PC-9 (cell line): ENCODE measurements around the gene LRMDA. TPM values are rescaled to one million over a fixed set of nuclear protein-coding genes. Genes with fewer than 3 reads are reported as not detected.

ENCODE experiments used
- BruUV-seq: library from RNA; stranded (reverse); fragments of 400-500 nt; replicated peaks from 2 replicates; lab custom pipeline; 2021; lab: Mats Ljungman, UMichigan
- CTCF ChIA-PET: fragments of 300-600 bp; sonication (Branson Sonifier 250); formaldehyde crosslinking; loops from one replicate; lab custom pipeline; 2022; ENCODE audit warnings: antibody characterized with exemption; lab: Charles Lee
- POLR2A ChIA-PET: fragments of 300-600 bp; sonication (Branson Sonifier 250); formaldehyde crosslinking; loops from one replicate; lab custom pipeline; 2022; ENCODE audit warnings: antibody characterized with exemption; ENCODE audit not compliant: unreplicated experiment; lab: Charles Lee
- DNase-seq, 2 experiments: peaks; one replicate each; pipeline versions ENCODE4 v3.0.0 to v3.0.0-alpha.2; 2015 to 2022; ENCODE audit warnings: mixed read lengths in 1 of 2
- H2AFZ ChIP-seq: fragments of 200-600 bp; sonication (generic); 2 replicates; pipeline ENCODE4 v1.8.1; 2017; ENCODE audit warnings: antibody characterized with exemption
- H3F3A ChIP-seq: fragments of 200-600 bp; sonication (generic); 2 replicates; pipeline ENCODE4 v1.8.1; 2017; ENCODE audit warnings: antibody characterized with exemption, mild to moderate bottlenecking, low read depth; ENCODE audit not compliant: insufficient read depth
- H3K27ac ChIP-seq: fragments of 200-600 bp; sonication (generic); 2 replicates; pipeline ENCODE4 v1.6.1; 2016; ENCODE audit warnings: mixed run types
- H3K27me3 ChIP-seq: fragments of 200-600 bp; sonication (generic); 2 replicates; pipeline ENCODE4 v1.6.1; 2016; ENCODE audit warnings: low read depth, mixed run types; ENCODE audit not compliant: insufficient read depth
- H3K36me3 ChIP-seq: fragments of 200-600 bp; sonication (generic); 2 replicates; pipeline ENCODE4 v1.6.1; 2016; ENCODE audit warnings: low read depth, mixed run types
- H3K4me1 ChIP-seq: fragments of 200-600 bp; sonication (generic); replicated peaks from 2 replicates; pipeline ENCODE4 v1.6.1; 2016; ENCODE audit warnings: mixed run types; ENCODE audit not compliant: insufficient read depth
- H3K4me2 ChIP-seq: fragments of 200-600 bp; sonication (generic); 2 replicates; pipeline ENCODE4 v1.6.1; 2017; ENCODE audit warnings: mixed run types
- H3K4me3 ChIP-seq: fragments of 200-600 bp; sonication (generic); 2 replicates; pipeline ENCODE4 v1.6.1; 2016; ENCODE audit warnings: mixed run types
- H3K79me2 ChIP-seq: fragments of 200-600 bp; sonication (generic); 2 replicates; pipeline ENCODE4 v1.6.1; 2017; ENCODE audit warnings: low read depth, mixed run types
- H3K9me2 ChIP-seq: fragments of 200-600 bp; sonication (generic); 2 replicates; pipeline ENCODE4 v1.8.1; 2017; ENCODE audit warnings: mild to moderate bottlenecking; ENCODE audit not compliant: insufficient read depth
- H3K9me3 ChIP-seq: fragments of 200-600 bp; sonication (generic); 2 replicates; pipeline ENCODE4 v1.8.1; 2016; ENCODE audit warnings: low read depth; ENCODE audit not compliant: insufficient read depth
- H4K20me1 ChIP-seq: fragments of 200-600 bp; sonication (generic); 2 replicates; pipeline ENCODE4 v1.8.1; 2017; ENCODE audit not compliant: insufficient read depth
- CTCF ChIP-seq: fragments of 200-600 bp; sonication (generic); conservative IDR thresholded peaks from 2 replicates; pipeline ENCODE4 v1.6.1; 2017; ENCODE audit warnings: mixed run types, antibody characterized with exemption, mild to moderate bottlenecking, moderate library complexity
- EZH2 ChIP-seq: fragments of 200-600 bp; sonication (generic); IDR thresholded peaks from 2 replicates; pipeline ENCODE4 v1.8.0; 2017; ENCODE audit warnings: antibody characterized with exemption, low read depth
- intact Hi-C: fragments of 100-400 bp; cut with micrococcal nuclease; formaldehyde crosslinking; loops from one replicate; pipeline ENCODE4 v1.10.0; 2022; ENCODE audit not compliant: unreplicated experiment
- total RNA-seq: library from RNA; stranded (reverse); gene quantifications from 2 replicates; pipeline ENCODE4 v1.2.3, GENCODE V29; 2021

Gene LRMDA
- total RNA-seq, 1 experiment from 2014 or later, result not detected

- Histone ChIP-seq H2AFZ (no peak overlapping the region), H3K27ac (no peak overlapping the region), H3K36me3 (no peaks in the 10 kb centered on the region), H3K9me2 (no peaks in the 10 kb centered on the region), H4K20me1 (no peaks in the 10 kb centered on the region), H3K27me3 (no peaks in the 10 kb centered on the region), H3K9me3 (no peaks in the 10 kb centered on the region), H3K4me2 (no peak overlapping the region), H3K4me1 (no peaks in the 10 kb centered on the region), H3K79me2 (no peaks in the 10 kb centered on the region), H3K4me3 (no peak overlapping the region), H3F3A (no peaks in the 10 kb centered on the region)
- ChIA-PET CTCF (no interaction called here), POLR2A (no interaction called here)
- intact Hi-C loops, result no loop called here
- BruUV-seq, result no TSS peak
- no peak for DNase-seq
- no peak for TF ChIP-seq CTCF
These were observed 372.6 kb downstream of the LRMDA start for GRCh38 chr10:75803816-75804552.

DNA sequence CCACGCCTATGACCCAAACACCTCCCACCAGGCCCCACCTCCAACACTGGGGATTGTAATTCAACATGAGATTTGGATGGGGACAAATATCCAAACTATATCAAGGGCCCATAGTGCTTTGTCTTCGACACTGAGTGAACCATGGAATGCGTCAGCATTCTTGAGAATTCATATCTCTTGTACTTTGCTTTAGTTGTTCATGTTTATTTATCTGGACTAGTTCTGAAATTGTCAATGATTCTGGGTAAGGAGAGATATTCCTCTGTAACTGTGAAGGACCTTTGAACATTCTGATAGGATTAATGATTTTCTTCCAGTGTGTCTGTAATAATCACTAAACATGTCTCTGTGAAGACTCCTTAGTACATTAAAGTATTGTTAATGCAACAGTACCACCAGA is 374.8 kb downstream of the LRMDA start:
- Histone ChIP-seq H3K4me2 (no peak overlapping the region), H3K27me3 (no peaks in the 10 kb centered on the region), H3K27ac (no peak overlapping the region), H3K4me3 (no peak overlapping the region), H3K36me3 (no peaks in the 10 kb centered on the region), H3K79me2 (no peaks in the 10 kb centered on the region), H3K9me3 (no peaks in the 10 kb centered on the region), H3K4me1 (no peaks in the 10 kb centered on the region), H3K9me2 (no peaks in the 10 kb centered on the region), H3F3A (no peaks in the 10 kb centered on the region), H2AFZ (no peak overlapping the region), H4K20me1 (no peaks in the 10 kb centered on the region)
- DNase-seq, result no peak
- intact Hi-C loops, result no loop called here
- CTCF ChIA-PET, result no interaction called here
- TF ChIP-seq CTCF, result no peak
- TF ChIP-seq EZH2, result no peak
- POLR2A ChIA-PET, result no interaction called here
- no TSS peak for BruUV-seq

DNA sequence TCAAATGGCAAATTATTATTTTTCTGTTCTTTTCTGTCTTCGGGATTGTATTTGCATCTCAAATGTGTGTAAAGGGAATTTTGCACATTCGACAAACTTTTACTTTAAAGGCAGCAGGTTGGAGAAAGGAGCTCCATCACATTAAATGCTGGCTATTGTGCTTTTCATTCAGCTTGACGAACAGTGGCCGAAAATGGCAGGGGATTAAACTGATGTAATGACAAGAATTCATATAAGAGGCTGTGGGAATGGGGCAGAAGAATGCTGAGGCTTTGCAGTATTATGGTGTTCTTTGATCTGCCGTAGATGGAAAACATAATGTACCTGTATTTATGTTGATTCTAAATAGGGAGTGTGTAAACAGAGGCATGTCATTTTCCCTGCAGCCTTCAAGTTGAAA is 376.0 kb downstream of the LRMDA start:
- BruUV-seq, result no TSS peak
- intact Hi-C loops, result no loop called here
- H3K4me3 ChIP-seq, result no peak overlapping the region
- no peaks in the 10 kb centered on the region for H4K20me1 ChIP-seq
- H3K27ac ChIP-seq, result no peak overlapping the region
- H3K9me3 ChIP-seq, result no peaks in the 10 kb centered on the region
- no peaks in the 10 kb centered on the region for H3K4me1 ChIP-seq
- no peak for TF ChIP-seq EZH2
- H3K79me2 ChIP-seq, result no peaks in the 10 kb centered on the region
- no peaks in the 10 kb centered on the region for H3K27me3 ChIP-seq
- no peak overlapping the region for H2AFZ ChIP-seq
- H3K9me2 ChIP-seq, result no peaks in the 10 kb centered on the region
- ChIA-PET POLR2A (no interaction called here), CTCF (no interaction called here)
- no peak overlapping the region for H3K4me2 ChIP-seq
- H3K36me3 ChIP-seq, result no peaks in the 10 kb centered on the region
- DNase-seq, result no peak
- H3F3A ChIP-seq, result no peaks in the 10 kb centered on the region

DNA sequence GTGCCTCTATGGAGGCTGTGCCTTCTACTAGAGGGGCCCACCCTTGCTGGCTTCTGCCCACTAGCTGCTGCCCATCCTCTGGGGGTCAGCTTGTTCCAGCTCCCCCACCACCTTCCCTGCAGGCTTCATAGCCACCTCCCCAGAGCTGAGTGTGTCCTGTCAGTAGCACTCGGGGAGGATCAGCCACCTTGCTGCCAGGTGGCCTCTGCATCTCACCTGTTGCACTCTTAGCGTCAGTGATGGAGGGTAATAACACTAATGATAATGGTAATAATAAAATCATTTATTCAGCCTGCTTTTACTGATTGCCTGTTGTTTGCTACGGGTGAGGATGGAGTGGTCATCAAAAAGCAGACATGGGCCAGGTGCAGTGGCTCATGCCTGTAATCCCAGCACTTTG is 377.6 kb downstream of the LRMDA start:
- TF ChIP-seq CTCF (no peak), EZH2 (no peak)
- no peak overlapping the region for H2AFZ ChIP-seq
- BruUV-seq, result no TSS peak
- no peak for DNase-seq
- H3K4me2 ChIP-seq, result no peak overlapping the region
- intact Hi-C loops, result no loop called here
- no peaks in the 10 kb centered on the region for H3K9me3 ChIP-seq
- H3K36me3 ChIP-seq, result no peaks in the 10 kb centered on the region
- H3K4me3 ChIP-seq, result no peak overlapping the region
- H3K4me1 ChIP-seq, result no peaks in the 10 kb centered on the region
- H3K27ac ChIP-seq, result no peak overlapping the region
- no peaks in the 10 kb centered on the region for H3K9me2 ChIP-seq
- no peaks in the 10 kb centered on the region for H3K79me2 ChIP-seq
- no peaks in the 10 kb centered on the region for H4K20me1 ChIP-seq
- no peaks in the 10 kb centered on the region for H3F3A ChIP-seq
- no peaks in the 10 kb centered on the region for H3K27me3 ChIP-seq
- ChIA-PET POLR2A (no interaction called here), CTCF (no interaction called here)
